Daoy (cell line): Measurements from ENCODE around the gene NXNL2. TPM values are rescaled to one million over a fixed set of nuclear protein-coding genes. Genes with fewer than 3 reads are reported as not detected.

Source experiments
- DNase-seq: peaks from one replicate; pipeline ENCODE4 v3.0.0-alpha.2; 2015; ENCODE audit warnings: low read depth
- total RNA-seq: library from RNA; depleted of rRNA; stranded (reverse); fragments of >200 nt; shearing (Covaris generic); gene quantifications from 2 replicates; pipeline ENCODE4 v1.2.3, GENCODE V29; 2014

NXNL2 gene
- total RNA-seq, 1 experiment from 2014 or later, result 1.4 TPM

GRCh38 chr9:88531920-88532698 lies 2.9 kb upstream of the NXNL2 start:
- DNase-seq, result no peak

- DNase-seq, result peak; percentile 68
Observed at GRCh38 chr9:88533951-88534455, 975 bp upstream of the NXNL2 start.

- peak; percentile 46 for DNase-seq
Observed at GRCh38 chr9:88535226-88536022, 446 bp downstream of the NXNL2 start.

- DNase-seq, result peak; percentile 67
Observed at GRCh38 chr9:88536023-88536324, 996 bp downstream of the NXNL2 start.

- no peak for DNase-seq
Observed at GRCh38 chr9:88536951-88537760, 2.2 kb downstream of the NXNL2 start.

GRCh38 chr9:88537761-88538091 lies 2.7 kb downstream of the NXNL2 start:
- peak; percentile 78 for DNase-seq

GRCh38 chr9:88538311-88539085 lies 3.5 kb downstream of the NXNL2 start:
- DNase-seq, result no peak

GRCh38 chr9:88539246-88539645 lies 4.3 kb downstream of the NXNL2 start:
- no peak for DNase-seq

GRCh38 chr9:88540251-88540763 lies 5.3 kb downstream of the NXNL2 start:
- DNase-seq, result no peak

GRCh38 chr9:88544245-88544644 lies 9.3 kb downstream of the NXNL2 start:
- DNase-seq, result no peak

- DNase-seq, result no peak
Observed at GRCh38 chr9:88551546-88552137, 16.7 kb downstream of the NXNL2 start.

GRCh38 chr9:88553350-88553749 lies 18.4 kb downstream of the NXNL2 start:
- no peak for DNase-seq

- DNase-seq, result no peak
Observed at GRCh38 chr9:88555268-88555980, 20.4 kb downstream of the NXNL2 start.

GRCh38 chr9:88559661-88560060 lies 24.7 kb downstream of the NXNL2 start:
- no peak for DNase-seq

GRCh38 chr9:88567870-88568269 lies 32.9 kb downstream of the NXNL2 start:
- no peak for DNase-seq

GRCh38 chr9:88571419-88571818 lies 36.4 kb downstream of the NXNL2 start:
- no peak for DNase-seq

GRCh38 chr9:88572684-88573083 lies 37.7 kb downstream of the NXNL2 start:
- no peak for DNase-seq

GRCh38 chr9:88574953-88575352 lies 40.0 kb downstream of the NXNL2 start:
- DNase-seq, result peak; percentile 37

GRCh38 chr9:88577256-88578120 lies 42.5 kb downstream of the NXNL2 start:
- DNase-seq, result no peak
